Stimulated activated CD8-positive, alpha-beta memory T cell treated with anti-CD3 and anti-CD28 coated beads, Interleukin-12 subunit alpha, Interleukin-12 subunit beta, amount 100 ng/mL, for 24 hours (primary cell): ENCODE results near the gene CLDN20.
A peak's percentile ranks its signal among the peaks of the same experiment; 100 is the strongest.
"Not testable (repeated sequence)": the region's sequence is repeated elsewhere in the genome, so short reads cannot be mapped to it uniquely, and the experiment has no call there.

ENCODE experiments used
- DNase-seq: peaks from one replicate; pipeline ENCODE4 v3.0.0-alpha.2; 2020; ENCODE audit errors: extremely low read depth

CLDN20 gene, protein sequence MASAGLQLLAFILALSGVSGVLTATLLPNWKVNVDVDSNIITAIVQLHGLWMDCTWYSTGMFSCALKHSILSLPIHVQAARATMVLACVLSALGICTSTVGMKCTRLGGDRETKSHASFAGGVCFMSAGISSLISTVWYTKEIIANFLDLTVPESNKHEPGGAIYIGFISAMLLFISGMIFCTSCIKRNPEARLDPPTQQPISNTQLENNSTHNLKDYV

DNA sequence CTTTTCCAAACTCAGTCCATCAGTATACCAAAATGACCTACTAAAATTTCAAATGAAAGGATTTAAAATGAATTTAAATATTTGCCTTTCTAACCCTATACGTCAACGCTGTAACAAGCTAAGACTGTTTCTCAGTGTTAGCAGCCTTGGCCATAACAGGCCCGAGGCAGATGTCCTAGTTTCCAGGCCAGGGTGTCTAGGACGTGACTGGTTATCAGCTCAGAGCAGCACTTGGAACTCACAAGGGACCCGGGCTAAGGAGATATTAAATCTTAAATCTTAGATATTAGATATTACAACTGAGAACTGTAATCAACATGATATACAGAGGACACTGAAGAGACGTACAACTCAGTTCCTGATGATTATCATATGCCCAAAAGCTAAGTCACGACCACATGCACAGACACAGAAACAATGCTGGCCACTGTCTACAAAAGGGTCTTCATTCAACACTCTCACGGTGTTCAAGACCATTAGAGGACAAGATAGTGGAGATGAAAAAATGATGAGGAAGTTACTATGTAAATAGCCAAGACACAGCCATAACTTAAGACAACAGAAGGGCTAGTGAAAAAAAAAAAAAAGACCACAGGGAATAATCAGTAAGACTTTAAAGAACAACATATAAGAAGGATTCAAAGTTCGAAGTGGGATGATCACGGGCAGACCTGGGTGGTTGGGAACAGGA lies at the start of gene CLDN20:
Gene CLDN20 (plus strand): TSS at position 641 of the 691 bp plus-strand sequence. CDS start 11,707 bp downstream, outside the sequence.
- DNase-seq = no peak

DNA sequence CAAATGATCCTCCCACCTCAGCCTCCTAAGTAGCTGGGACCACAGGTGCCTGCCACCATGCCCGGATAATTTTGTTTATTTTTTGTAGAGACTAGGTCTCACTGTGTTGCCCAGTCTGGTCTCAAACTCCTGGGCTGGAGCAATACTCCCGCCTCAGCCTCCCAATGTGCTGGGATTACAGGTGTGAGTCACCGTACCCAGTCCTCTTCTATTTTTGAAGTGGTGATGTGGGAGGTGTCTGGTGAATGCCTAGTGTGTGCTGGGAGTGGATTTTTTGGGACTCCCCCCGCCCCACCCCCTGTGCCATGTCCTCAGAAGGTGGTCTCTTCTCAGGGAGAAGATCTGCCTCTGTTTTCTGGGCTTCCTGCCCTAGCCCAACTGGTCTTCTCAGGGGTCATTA lies 47.9 kb upstream of the CLDN20 start:
- no peak for DNase-seq

DNA sequence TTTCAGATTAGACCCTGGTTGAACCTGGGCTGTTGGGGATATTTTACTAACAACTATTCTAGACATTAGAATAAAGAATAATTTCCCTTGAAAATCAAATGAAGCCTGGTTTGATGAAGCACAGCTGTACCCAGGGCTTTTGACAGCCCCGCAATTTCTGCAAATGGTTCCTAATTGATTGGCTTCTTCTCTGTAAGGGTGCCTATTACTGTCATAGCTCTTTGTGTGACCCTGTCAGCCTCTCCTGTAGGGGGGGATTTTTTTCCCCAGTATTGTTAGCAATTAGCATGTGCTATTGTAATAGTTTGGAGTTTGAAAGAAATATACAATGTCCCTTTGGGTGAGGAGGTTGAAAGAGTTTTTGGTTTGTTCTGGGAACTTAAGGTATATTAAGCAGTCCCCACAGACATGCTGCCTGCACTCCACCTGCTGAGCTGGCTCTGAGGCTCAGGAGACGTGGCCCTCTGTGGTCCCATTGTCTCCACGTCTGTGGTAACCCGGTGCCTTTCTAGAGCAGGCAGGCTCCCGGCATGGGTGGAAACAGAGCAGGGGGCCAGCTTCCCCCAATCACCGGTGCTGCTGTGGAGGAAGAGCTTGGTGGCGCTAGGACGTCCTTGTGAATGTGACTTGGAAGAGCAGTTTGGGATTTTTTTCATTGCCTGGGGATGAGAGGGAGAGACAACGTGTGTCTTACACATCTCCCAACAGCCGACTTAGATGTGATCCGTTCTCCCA lies 47.3 kb upstream of the CLDN20 start:
- DNase-seq = no peak

DNA sequence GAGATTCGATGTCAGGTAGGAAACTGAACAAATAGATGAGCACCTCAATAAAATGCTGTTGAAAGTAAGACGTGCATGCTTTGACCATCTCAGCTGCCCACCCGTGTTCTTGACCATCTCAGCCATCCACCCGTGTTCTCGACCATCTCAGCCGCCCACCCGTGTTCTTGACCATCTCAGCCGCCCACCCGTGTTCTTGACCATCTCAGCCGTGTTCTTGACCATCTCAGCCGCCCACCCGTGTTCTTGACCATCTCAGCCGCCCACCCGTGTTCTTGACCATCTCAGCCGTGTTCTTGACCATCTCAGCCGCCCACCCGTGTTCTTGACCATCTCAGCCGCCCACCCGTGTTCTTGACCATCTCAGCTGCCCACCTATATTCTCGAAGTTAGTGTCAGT lies 45.1 kb upstream of the CLDN20 start:
- not testable (repeated sequence) for DNase-seq

DNA sequence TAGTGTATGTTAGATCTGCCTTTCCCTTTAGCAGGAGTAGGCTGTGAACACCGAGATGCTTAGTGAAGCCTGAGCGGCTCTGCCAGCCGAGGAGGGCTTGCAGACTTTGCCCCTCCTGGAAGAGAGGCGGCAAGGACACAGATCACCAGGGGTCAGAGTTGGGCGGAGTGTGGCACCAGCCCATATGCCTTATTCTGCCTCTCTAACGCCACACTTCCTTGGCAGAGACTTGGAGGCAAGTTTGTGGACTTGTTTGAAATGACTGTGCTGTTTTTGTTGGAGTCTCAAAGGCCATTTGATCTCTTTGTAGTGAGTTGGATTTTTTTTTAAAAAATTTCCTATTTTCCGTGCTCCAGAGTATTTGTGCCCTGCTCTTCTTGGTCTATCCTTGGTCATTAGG lies 44.5 kb upstream of the CLDN20 start:
- no peak for DNase-seq

DNA sequence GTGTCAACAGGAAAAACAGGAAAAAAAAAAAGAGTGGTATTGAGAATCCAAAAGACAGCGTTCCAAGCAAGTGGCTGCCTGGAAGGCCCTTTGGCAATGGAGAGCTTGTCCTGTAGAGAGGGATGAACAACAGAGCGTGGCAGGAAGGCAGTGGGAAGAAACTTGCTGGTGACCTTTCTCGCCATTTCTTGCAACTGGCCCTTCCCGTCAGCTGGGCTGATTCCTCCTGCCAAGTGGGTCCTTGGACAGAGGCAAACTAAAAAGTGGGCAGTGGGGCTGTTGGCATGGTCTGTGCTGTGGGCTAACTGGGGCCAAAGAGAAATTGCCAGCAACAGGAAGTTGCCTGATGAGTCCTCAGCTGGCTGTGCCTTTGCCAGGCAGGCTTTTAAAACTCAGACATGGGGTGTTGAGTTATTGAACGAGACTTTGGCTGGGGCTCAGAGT lies 43.9 kb upstream of the CLDN20 start:
- no peak for DNase-seq

DNA sequence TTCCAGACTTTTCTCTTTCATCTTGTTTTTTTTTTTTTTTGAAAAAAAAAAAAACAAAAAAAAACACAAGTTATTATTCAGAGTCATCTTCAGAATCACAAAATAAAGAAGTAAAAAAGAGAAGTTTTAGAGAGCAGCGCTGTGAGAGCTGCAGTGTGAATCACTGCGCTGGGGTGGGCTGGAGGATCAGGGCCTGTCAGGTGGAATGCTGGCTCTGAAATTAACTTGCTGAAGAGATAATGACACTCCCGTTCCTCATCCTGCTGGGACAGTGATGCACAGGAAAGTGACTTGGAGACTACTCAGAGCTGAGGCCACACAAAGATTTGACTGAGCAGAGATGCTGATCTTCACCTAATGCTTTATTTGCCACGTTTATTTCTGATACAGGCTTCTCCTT lies 42.7 kb upstream of the CLDN20 start:
- no peak for DNase-seq

DNA sequence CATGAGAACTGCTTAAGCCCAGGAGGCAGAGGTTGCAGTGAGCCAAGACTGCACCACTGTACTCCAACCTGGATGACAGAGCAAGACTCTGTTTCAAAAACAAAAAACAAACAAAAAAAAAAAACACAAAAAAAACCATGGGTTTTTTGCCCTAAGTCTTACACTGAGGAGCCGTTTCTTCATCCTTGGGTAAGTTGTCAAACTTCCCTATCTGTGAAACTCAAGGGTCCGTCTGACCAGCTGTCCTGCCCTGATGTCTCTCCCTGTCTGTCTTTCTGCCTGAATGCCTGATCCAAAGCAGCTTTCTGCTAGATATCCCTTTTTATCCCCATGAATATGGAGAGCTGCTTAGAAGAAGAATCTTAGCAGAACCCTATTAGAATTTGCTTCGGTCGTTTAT lies 41.3 kb upstream of the CLDN20 start:
- no peak for DNase-seq

DNA sequence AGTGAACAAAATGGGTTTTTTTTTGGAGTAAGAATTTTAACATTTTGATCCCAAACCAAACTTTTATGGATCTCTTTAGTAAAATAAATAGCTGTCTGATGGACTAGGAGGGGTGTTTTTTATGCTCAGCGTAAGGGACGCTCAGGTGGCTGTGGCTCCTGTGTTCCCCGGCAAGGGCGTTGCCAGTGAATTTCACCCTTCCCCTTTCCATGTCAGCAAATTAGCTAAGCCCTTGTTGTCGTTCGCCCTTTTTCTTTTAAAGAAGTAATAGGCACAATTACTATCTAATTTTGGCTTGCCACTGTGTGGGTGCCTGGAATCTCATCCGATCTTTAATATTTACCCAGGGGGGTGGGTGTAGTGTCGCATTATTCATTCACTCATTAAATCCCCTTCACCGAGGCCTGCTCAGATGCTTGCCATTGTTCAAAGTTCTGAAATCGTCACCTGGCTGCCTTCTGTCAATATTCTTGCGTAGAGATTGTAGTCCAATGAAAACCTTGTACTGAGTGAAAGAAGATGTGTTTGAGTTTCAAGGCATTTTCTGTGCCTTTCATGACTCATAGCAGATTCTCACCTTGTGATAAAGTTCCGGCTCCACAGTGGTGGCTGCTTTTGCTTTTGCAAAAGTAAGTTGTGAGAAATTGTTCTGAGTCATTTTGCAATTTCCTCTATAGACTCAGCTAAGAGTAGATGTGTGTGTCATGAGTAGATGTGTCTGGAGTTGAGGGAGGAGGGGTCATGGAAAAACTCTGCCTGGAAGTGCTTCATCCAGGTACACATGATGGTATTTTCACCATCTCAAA lies 40.0 kb upstream of the CLDN20 start:
- peak; percentile 7 for DNase-seq

DNA sequence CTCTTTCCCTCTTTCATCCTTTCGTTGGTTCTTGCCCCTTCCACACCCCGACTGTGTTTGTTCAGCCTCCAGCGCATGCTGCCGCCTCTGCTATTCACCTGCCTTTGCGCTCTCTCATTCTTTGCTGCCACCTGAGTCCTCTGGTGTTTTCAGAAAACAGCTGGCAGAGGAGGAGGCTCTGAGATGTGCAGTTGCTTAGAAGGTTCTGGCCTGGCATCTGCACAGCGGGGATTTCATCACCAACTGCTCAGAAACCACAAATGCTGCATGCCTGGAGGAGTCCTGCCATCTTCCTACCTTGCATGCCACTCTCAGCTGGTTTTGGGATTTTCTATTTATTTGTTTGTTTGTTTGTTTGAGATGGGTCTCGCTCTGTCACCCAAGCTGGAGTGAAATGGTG lies 39.2 kb upstream of the CLDN20 start:
- DNase-seq = no peak

DNA sequence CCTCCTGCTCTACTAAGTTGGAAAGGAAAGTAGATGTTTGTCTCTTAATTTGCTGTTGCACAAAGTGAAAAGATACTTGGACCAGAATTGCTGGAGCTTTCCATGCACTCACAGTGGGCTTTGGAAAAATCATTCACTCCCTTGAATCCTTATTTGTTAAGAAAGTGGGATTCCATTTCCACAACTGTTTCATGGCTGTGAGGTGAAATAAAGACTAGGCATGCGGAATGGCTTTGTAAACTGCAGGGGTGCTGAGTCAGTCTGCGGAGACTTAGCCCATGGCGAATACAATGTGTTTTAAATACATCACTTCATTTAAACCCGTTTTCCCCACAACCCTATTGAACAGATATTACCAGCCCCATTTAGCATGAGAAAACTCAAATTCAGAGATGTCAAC lies 36.8 kb upstream of the CLDN20 start:
- DNase-seq = no peak

DNA sequence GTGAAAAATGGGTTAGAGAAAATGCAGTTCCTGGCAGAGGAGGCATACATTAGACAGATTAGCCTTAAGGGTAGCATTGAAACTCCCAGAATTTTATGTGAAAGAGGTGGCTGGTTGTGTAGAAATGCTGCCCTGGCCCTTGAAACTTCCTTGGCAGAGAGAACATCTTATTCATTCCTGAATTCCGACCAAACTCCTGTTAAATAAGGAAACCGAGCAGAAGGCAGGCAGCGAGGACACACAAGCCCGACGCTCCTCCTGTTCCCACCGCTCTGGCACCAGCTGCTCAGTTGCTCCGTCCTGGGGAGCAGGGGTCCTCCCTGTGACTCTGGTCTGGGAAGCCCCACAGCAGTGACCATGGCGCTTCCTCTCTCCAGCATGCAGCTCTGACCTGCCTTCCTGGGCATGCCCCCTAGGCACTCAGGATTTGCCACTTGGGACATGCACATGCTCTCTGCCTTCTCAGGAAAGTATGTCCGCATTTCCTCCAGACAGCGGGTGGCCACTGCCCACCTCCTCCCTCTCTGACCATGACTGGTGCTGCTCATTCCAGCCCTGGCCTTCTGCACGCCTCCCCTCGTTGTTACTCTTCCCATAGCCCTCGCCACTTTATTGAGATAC lies 35.2 kb upstream of the CLDN20 start:
- no peak for DNase-seq

DNA sequence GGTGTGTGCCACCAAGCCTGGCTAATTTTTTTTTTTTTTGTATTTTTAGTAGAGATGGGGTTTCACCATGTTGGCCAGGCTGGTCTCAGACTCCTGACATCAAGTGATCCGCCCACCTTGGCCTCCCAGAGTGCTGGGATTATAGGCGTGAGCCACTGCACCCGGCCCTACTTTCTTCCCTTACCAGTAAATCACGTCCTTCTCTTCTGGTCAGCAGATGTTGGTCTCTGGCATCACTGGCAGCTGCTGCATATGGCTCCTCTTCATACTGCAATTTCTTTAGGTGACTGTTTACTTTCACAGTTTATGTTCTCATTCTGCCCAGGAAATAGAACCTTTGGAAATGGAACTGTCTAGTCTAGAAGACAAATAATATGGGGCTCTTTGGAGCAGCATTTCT lies 32.8 kb upstream of the CLDN20 start:
- DNase-seq = not testable (repeated sequence)

DNA sequence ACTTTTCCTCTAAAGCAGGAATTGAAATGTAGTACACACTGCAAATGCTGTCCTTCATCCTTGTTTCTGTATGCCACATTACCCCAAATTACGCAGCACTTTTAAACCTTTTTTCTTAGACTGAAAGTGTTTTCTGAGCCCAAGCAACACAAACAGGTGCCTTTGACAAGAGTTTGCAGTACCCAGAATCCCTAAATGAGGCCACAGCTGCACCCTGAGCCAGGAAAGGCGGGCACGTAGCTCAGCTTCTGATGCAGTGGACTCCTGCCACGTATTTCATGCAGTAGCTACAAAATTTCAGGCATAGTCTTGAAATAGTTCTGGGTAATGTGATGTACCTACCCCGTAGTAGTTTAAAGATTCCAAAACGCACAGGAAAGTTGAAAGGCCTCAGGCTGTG lies 31.0 kb upstream of the CLDN20 start:
- no peak for DNase-seq

DNA sequence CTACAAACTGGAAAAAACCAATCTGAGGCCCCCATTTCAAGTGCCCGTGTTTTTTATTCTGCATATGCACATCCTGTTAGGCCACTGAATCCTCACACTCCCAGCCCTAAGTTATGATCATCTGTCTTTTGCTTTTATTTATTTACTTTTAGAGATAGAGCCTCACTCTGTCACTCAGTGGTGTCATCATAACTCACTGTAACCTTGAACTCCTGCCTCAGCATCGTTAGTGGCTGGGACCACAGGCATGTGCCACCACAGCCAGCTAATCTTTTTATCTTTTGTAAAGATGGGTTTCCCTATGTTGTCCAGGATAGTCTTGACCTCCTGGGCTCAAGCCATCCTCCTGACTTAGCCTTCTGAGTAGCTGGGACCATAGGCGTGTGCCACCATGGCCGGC lies 29.6 kb upstream of the CLDN20 start:
- no peak for DNase-seq

DNA sequence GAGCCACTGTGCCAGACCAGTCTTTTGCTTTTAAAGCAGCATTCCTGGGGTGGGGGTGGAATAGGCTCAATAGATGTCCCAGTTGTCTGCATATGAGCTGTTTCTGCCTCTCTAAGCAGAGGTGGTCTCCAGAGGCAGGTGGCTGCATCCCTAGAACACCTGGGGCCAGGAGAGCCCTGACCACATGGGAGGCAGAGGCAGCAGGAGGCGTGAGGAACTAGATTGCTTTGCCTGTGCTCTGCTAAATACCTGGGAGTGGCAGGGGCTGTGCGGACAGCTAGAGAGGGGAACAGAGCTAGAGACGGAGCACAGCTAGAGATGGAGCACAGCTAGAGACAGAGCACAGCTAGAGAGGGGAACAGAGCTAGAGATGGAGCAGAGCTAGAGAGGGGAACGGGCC lies 29.1 kb upstream of the CLDN20 start:
- no peak for DNase-seq

DNA sequence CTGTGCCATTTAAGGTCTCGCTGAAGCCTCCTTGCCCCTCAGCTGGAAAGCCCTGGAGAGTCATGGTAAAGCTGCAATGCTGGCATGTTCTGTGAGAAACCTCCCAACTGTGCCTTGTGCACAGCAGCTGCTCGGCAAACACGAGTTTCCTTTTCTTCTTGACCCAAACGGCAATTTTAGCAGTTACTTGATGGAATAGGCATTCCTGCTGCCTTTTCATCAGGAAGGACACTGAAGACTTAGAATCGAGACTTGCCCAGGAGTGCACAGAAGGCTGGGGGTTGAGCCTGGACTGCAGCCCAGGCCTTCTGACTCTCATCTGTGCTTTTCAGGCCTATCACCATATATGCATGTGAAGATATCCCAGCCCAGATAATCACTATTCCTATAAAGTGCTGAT lies 28.7 kb upstream of the CLDN20 start:
- DNase-seq = no peak

DNA sequence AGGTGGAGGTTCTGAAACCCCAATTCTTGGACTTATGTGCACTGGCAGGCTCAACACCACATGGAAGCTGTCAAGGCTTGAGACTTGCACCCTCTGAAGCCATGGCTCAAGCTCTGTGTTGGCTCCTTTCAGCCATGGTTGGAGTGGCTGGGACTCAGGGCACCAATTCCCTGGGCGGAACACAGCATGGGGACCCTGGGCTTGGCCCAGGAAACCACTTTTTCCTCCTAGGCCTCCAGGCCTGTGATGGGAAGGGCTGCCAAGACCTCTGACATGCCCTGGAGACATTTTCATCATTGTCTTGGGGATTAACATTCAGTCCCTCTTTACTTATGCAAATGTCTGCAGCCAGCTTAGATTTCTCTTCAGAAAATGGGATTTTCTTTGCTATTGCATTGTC lies 26.2 kb upstream of the CLDN20 start:
- DNase-seq = no peak

DNA sequence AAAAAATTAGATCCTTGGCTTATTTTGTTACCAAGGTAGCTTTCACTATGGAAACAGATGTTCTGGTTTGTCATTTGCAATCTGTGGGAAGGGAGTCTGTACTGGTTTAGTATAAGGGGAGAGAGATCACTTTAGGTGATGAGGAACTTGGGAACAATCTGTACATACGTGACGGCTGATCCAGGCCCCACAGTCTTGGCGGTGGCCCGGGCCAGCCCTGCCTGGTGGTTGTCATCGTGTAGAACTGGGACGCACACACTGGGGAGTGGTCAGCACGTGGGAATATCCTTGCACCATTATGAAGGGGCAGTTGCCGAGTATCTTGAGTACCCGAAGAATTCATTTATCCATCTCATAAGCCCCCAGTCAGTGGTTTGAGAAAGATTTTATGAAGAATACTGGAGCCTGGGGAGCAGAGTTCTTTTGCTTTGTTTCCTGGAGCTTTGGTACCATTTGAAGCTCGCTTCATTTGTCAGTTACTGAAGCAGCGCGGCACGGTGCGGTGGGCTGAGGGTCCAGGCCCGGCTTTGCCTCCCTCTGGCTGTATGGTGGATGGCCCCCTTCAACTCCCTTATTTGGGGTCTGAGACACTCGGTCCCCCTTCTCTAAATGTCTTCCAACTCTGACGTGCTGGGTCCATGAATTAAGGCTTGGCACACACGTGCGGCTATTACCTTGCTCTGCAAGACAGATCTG lies 22.8 kb upstream of the CLDN20 start:
- DNase-seq = no peak

DNA sequence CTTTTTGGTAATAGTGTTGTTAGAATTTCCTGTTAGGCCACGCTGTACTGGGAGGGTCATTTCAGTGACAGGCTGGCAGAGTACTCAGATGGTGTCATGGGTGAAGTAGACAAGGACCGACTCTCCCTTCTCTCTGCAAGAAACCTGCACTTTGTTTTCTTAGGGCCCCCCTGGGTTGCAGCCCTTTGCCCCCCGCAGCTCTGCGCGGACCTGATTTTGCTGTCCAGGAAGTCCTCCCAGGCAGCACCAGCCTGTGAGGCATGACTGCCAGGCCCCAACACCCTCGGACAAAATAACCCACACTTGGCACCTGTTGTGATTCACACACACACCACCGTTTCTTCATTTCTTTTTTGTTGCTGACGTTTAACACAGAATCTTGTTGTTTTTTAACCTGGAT lies 21.8 kb upstream of the CLDN20 start:
- DNase-seq = no peak

DNA sequence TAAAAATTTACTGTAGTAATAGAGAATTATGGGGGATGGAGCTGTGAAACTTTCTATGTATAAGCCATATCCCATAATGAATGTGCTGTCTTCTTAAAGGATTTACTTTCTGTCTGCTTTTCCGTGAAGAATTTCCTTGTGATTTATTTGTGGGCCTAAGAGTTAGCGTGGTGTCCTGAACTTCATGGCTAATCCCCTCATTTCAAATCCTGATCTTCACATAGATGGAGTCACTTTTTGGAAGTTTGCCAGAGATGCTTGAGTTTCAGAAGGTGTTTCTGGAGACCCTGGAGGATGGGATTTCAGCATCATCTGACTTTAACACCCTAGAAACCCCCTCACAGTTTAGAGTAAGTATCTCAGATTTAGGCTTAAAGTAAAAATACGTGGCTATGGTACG lies 19.4 kb upstream of the CLDN20 start:
- DNase-seq = no peak
